Posterior cingulate gyrus (tissue), 11 donors: Measurements from ENCODE around the gene ZNF764.
A peak's percentile ranks its signal among the peaks of the same experiment; 100 is the strongest.
"Not testable (repeated sequence)": the region's sequence is repeated elsewhere in the genome, so short reads cannot be mapped to it uniquely, and the experiment has no call there.

Experiments
- DNase-seq, 10 donors: peaks; one replicate each; pipeline versions ENCODE4 v3.0.0 to v3.0.0-alpha.2; 2020 to 2021; ENCODE audit warnings: mixed read lengths in 3 of 10
- intact Hi-C: fragments of 100-400 bp; cut with DNase I; formaldehyde crosslinking; loops from one replicate; pipeline ENCODE4 v1.15.1; 2023

The ZNF764 gene

GRCh38 chr16:30554557-30555314 is 3.4 kb downstream of the ZNF764 start:
- DNase-seq = peak in 1 of 10 donors; percentile 27
- intact Hi-C loops = no loop called here

- intact Hi-C loops = no loop called here
- DNase-seq = peak in 1 of 10 donors; percentile 3
These were observed 4.7 kb downstream of the ZNF764 start for GRCh38 chr16:30553393-30553899.

- peak in 1 of 10 donors; percentile 25 for DNase-seq
- intact Hi-C loops = no loop called here
These were observed 5.2 kb downstream of the ZNF764 start for GRCh38 chr16:30552956-30553355.

GRCh38 chr16:30551781-30552180 is 6.4 kb downstream of the ZNF764 start:
- DNase-seq = peak in 1 of 10 donors; percentile 21
- intact Hi-C loops = no loop called here

GRCh38 chr16:30548416-30549253 is 9.5 kb downstream of the ZNF764 start:
- DNase-seq = no peak
- intact Hi-C loops = no loop called here

GRCh38 chr16:30546115-30546514 is 12.1 kb downstream of the ZNF764 start:
- intact Hi-C loops = no loop called here
- DNase-seq = peak in 1 of 10 donors; percentile 30

- intact Hi-C loops = no loop called here
- no peak for DNase-seq
These were observed 15.1 kb downstream of the ZNF764 start for GRCh38 chr16:30543067-30543466.

- intact Hi-C loops = no loop called here
- no peak for DNase-seq
These were observed 16.5 kb downstream of the ZNF764 start for GRCh38 chr16:30541502-30542329.

- intact Hi-C loops = not testable (repeated sequence)
- DNase-seq = peak in 1 of 10 donors; percentile 3
These were observed 17.2 kb downstream of the ZNF764 start for GRCh38 chr16:30540916-30541464.

- intact Hi-C loops = not testable (repeated sequence)
- DNase-seq = peak in 1 of 10 donors; percentile 19
These were observed 18.1 kb downstream of the ZNF764 start for GRCh38 chr16:30539986-30540526.

GRCh38 chr16:30539000-30539964 is 18.9 kb downstream of the ZNF764 start:
- peak in 1 of 10 donors; percentile 30 for DNase-seq
- intact Hi-C loops = no loop called here

GRCh38 chr16:30536391-30537024 is 21.7 kb downstream of the ZNF764 start:
- intact Hi-C loops = not testable (repeated sequence)
- peak in 1 of 10 donors; percentile 42 for DNase-seq

- intact Hi-C loops = loop anchor here (1.0 kb wide), 1 partner anchor 23 kb away; the partner anchor contains the start of gene ZNF764
- peak in 7 of 10 donors; percentile 19 to 94 (median 49) for DNase-seq
These were observed 22.4 kb downstream of the ZNF764 start for GRCh38 chr16:30535777-30536190.

GRCh38 chr16:30535106-30535776 is 22.9 kb downstream of the ZNF764 start:
- DNase-seq = no peak
- intact Hi-C loops = loop anchor here (1.0 kb wide), 1 partner anchor 23 kb away; the partner anchor contains the start of gene ZNF764

- intact Hi-C loops = loop anchor here (1.0 kb wide), 2 partner anchors 8 to 24 kb away; partner anchors contain the start of genes ZNF764 and ZNF768
- peak; percentile 89 to 99 (median 94) for DNase-seq
These were observed 23.6 kb downstream of the ZNF764 start, which contains the start of gene ZNF747 for GRCh38 chr16:30534368-30535105. TSS of gene ZNF747 (minus strand) at chr16:30534858. CDS start at chr16:30534679, 179 bp downstream.

- peak in 1 of 10 donors; percentile 30 for DNase-seq
- intact Hi-C loops = loop anchor here (1.0 kb wide), 1 partner anchor 8 kb away; the partner anchor contains the start of gene ZNF768
These were observed 24.3 kb downstream of the ZNF764 start for GRCh38 chr16:30533748-30534367.
